Esophagus (tissue), 2 donors: ENCODE results near the gene ELP6. TPM values are rescaled to one million over a fixed set of nuclear protein-coding genes. Genes with fewer than 3 reads are reported as not detected.
"Not testable (repeated sequence)": the region's sequence is repeated elsewhere in the genome, so short reads cannot be mapped to it uniquely, and the experiment has no call there.

Experiments used
- H3K27ac ChIP-seq, 2 donors: one replicate each; pipeline ENCODE4 v1.5.1; 2013; ENCODE audit warnings: low read depth in 2 of 2, mild to moderate bottlenecking in 2 of 2, inconsistent platforms in 1 of 2, low read length in 1 of 2, moderate library complexity in 1 of 2
- H3K27me3 ChIP-seq, 2 donors: one replicate each; pipeline ENCODE4 v1.6.1; 2013; ENCODE audit warnings: low read length in 2 of 2, control low read depth in 1 of 2, mild to moderate bottlenecking in 1 of 2; ENCODE audit not compliant: insufficient read depth in 2 of 2, control insufficient read depth in 1 of 2
- H3K36me3 ChIP-seq, 2 donors: one replicate each; pipeline ENCODE4 v1.6.1; 2013; ENCODE audit warnings: low read length in 1 of 2; ENCODE audit not compliant: control insufficient read depth in 2 of 2, insufficient read depth in 2 of 2
- H3K4me1 ChIP-seq, 2 donors: one replicate each; pipeline ENCODE4 v1.6.1; 2013; ENCODE audit warnings: low read length in 1 of 2; ENCODE audit not compliant: control insufficient read depth in 2 of 2, insufficient read depth in 2 of 2
- H3K4me3 ChIP-seq, 2 donors: one replicate each; pipeline ENCODE4 v1.5.1; 2013; ENCODE audit warnings: low read length in 2 of 2, mild to moderate bottlenecking in 2 of 2, low read depth in 1 of 2, moderate library complexity in 1 of 2
- H3K9me3 ChIP-seq, 2 donors: one replicate each; pipeline ENCODE4 v1.6.1; 2013; ENCODE audit warnings: mild to moderate bottlenecking in 2 of 2, low read depth in 1 of 2, low read length in 1 of 2, moderate library complexity in 1 of 2; ENCODE audit not compliant: control insufficient read depth in 2 of 2, insufficient read depth in 1 of 2
- WGBS, 2 donors: extraction: QIAGEN DNeasy Blood & Tissue Kit; methylation state at CpG; one replicate each; pipeline ENCODE4 v1.1.7; 2013; 5-methylcytosine and 5-hydroxymethylcytosine counted together
- polyA plus RNA-seq, 2 donors: library from polyadenylated mRNA; stranded (reverse); fragments of 200-250 nt; gene quantifications; one replicate each; pipeline ENCODE4 v1.2.3, GENCODE V29; 2013
- donor health status: healthy with polysubstance abuse.
- donor health status: Bipolar disorder and iron deficiency.

Gene ELP6
- polyA plus RNA-seq, 2 donors = 18.9 to 24.7 TPM

GRCh38 chr3:47487265-47487664 lies 26.2 kb downstream of the ELP6 start:
- no peak overlapping the region for H3K4me3 ChIP-seq
- no peaks in the 10 kb centered on the region for H3K9me3 ChIP-seq
- no peak overlapping the region for H3K27ac ChIP-seq
- H3K27me3 ChIP-seq = no peaks in the 10 kb centered on the region
- 97 to 100% methylated on average over 2 of the region's 2 CpGs for WGBS, 2 donors
- no peaks in the 10 kb centered on the region for H3K36me3 ChIP-seq
- H3K4me1 ChIP-seq = no peaks in the 10 kb centered on the region

GRCh38 chr3:47485812-47486211 lies 27.7 kb downstream of the ELP6 start:
- no peaks in the 10 kb centered on the region for H3K4me1 ChIP-seq
- H3K9me3 ChIP-seq = no peaks in the 10 kb centered on the region
- H3K27me3 ChIP-seq = no peaks in the 10 kb centered on the region
- H3K36me3 ChIP-seq = no peaks in the 10 kb centered on the region
- H3K4me3 ChIP-seq = no peak overlapping the region
- 84 to 91% methylated on average over 3 of the region's 3 CpGs for WGBS, 2 donors
- no peak overlapping the region for H3K27ac ChIP-seq

GRCh38 chr3:47482366-47482765 lies 31.1 kb downstream of the ELP6 start:
- H3K36me3 ChIP-seq = no peaks in the 10 kb centered on the region
- no peaks in the 10 kb centered on the region for H3K27me3 ChIP-seq
- no peaks in the 10 kb centered on the region for H3K9me3 ChIP-seq
- no peak overlapping the region for H3K4me3 ChIP-seq
- H3K4me1 ChIP-seq = no peaks in the 10 kb centered on the region
- H3K27ac ChIP-seq = no peak overlapping the region
- WGBS, 2 donors = 46 to 52% methylated on average over 2 of the region's 2 CpGs

GRCh38 chr3:47481763-47482162 lies 31.7 kb downstream of the ELP6 start:
- not testable (repeated sequence) for H3K27ac ChIP-seq, H3K27me3 ChIP-seq, H3K9me3 ChIP-seq, H3K4me3 ChIP-seq, H3K36me3 ChIP-seq, H3K4me1 ChIP-seq
- WGBS, 2 donors = 54 to 73% methylated on average over 4 of the region's 4 CpGs

GRCh38 chr3:47480267-47480666 lies 33.2 kb downstream of the ELP6 start:
- H3K4me3 ChIP-seq, H3K4me1 ChIP-seq, H3K27me3 ChIP-seq, H3K27ac ChIP-seq, H3K36me3 ChIP-seq, H3K9me3 ChIP-seq: not testable (repeated sequence)
- WGBS, 2 donors = 93 to 95% methylated on average over 6 of the region's 6 CpGs

GRCh38 chr3:47479826-47480160 lies 33.7 kb downstream of the ELP6 start:
- Histone ChIP-seq H3K4me3 (no peak overlapping the region), H3K27me3 (no peaks in the 10 kb centered on the region), H3K36me3 (no peaks in the 10 kb centered on the region), H3K9me3 (no peaks in the 10 kb centered on the region), H3K4me1 (peaks cover 3 to 4% of the 10 kb centered on the region in 2 donors), H3K27ac (no peak overlapping the region)
- 94 to 96% methylated on average over 2 of the region's 2 CpGs for WGBS, 2 donors

GRCh38 chr3:47478022-47478421 lies 35.5 kb downstream of the ELP6 start:
- peaks cover 3 to 7% of the 10 kb centered on the region in 2 donors for H3K4me1 ChIP-seq

GRCh38 chr3:47476644-47477199 lies 36.8 kb downstream of the ELP6 start:
- Histone ChIP-seq H3K36me3 (no peaks in the 10 kb centered on the region), H3K27ac (no peak overlapping the region), H3K27me3 (no peaks in the 10 kb centered on the region), H3K4me3 (no peak overlapping the region), H3K4me1 (peaks cover 3 to 10% of the 10 kb centered on the region in 2 donors), H3K9me3 (no peaks in the 10 kb centered on the region)
- WGBS, 2 donors = 86 to 88% methylated on average over 11 of the region's 11 CpGs

More at GRCh38 chr3:47478022-47478421, 35.5 kb downstream of the ELP6 start:
- Histone ChIP-seq H3K27me3 (no peaks in the 10 kb centered on the region), H3K9me3 (no peaks in the 10 kb centered on the region), H3K4me3 (no peak overlapping the region), H3K36me3 (no peaks in the 10 kb centered on the region), H3K27ac (no peak overlapping the region)

- 62 to 67% methylated on average over 5 of the region's 5 CpGs for WGBS, 2 donors
- Histone ChIP-seq H3K4me3 (peak overlapping the region; percentile 87 to 92), H3K9me3 (no peaks in the 10 kb centered on the region), H3K27ac (peak overlapping the region in 1 of 2 donors; percentile 92), H3K27me3 (no peaks in the 10 kb centered on the region), H3K4me1 (peaks cover 3 to 10% of the 10 kb centered on the region in 2 donors), H3K36me3 (no peaks in the 10 kb centered on the region)
These were observed 37.2 kb downstream of the ELP6 start for GRCh38 chr3:47476330-47476626.

- Histone ChIP-seq H3K9me3 (no peaks in the 10 kb centered on the region), H3K36me3 (no peaks in the 10 kb centered on the region), H3K27me3 (no peaks in the 10 kb centered on the region), H3K4me1 (peaks cover 3 to 10% of the 10 kb centered on the region in 2 donors), H3K27ac (peak within 1 kb of the TSS; percentile 77 to 92), H3K4me3 (peak within 1 kb of the TSS; percentile 87 to 92)
- 3% methylated on average over 51 to 88 of the region's 88 CpGs for WGBS, 2 donors
These were observed 37.8 kb downstream of the ELP6 start, which contains the start of gene SCAP for GRCh38 chr3:47475570-47476329. TSS of gene SCAP (minus strand) at chr3:47475941. CDS start at chr3:47442993, 32,948 bp downstream.
